PFSK-1 (cell line): ENCODE results near the gene CYP2A6.

Experiments
- FOXP2 ChIP-seq: optimal IDR thresholded peaks from 2 replicates; pipeline ENCODE3; 2011; ENCODE audit warnings: borderline replicate concordance, control low read depth, inconsistent platforms; ENCODE audit not compliant: insufficient read depth; ENCODE audit errors: extremely low read length, extremely low read depth
- POLR2AphosphoS5 ChIP-seq: IDR thresholded peaks from 2 replicates; pipeline ENCODE4 v1.6.1; 2012; ENCODE audit warnings: low read depth, mild to moderate bottlenecking, control low read depth, low read length, moderate library complexity
- SIN3A ChIP-seq: IDR thresholded peaks from 2 replicates; pipeline ENCODE4 v1.6.1; 2012; ENCODE audit warnings: mild to moderate bottlenecking, low read length, moderate library complexity, borderline replicate concordance; ENCODE audit not compliant: insufficient read depth
- TAF1 ChIP-seq: IDR thresholded peaks from 2 replicates; pipeline ENCODE4 v1.6.1; 2012; ENCODE audit warnings: low read length, control low read depth, borderline replicate concordance; ENCODE audit not compliant: insufficient read depth
- TF ChIP-seq, protein P1 (sequence below), 2 experiments: IDR thresholded peaks; 2 replicates each; pipeline versions ENCODE4 v1.6.1 to v1.8.0; 2011 to 2012; ENCODE audit warnings: low read depth in 2 of 2, low read length in 2 of 2, control low read depth in 1 of 2, inconsistent platforms in 1 of 2, mild to moderate bottlenecking in 1 of 2, moderate library complexity in 1 of 2; ENCODE audit not compliant: insufficient read depth in 1 of 2

DNA sequence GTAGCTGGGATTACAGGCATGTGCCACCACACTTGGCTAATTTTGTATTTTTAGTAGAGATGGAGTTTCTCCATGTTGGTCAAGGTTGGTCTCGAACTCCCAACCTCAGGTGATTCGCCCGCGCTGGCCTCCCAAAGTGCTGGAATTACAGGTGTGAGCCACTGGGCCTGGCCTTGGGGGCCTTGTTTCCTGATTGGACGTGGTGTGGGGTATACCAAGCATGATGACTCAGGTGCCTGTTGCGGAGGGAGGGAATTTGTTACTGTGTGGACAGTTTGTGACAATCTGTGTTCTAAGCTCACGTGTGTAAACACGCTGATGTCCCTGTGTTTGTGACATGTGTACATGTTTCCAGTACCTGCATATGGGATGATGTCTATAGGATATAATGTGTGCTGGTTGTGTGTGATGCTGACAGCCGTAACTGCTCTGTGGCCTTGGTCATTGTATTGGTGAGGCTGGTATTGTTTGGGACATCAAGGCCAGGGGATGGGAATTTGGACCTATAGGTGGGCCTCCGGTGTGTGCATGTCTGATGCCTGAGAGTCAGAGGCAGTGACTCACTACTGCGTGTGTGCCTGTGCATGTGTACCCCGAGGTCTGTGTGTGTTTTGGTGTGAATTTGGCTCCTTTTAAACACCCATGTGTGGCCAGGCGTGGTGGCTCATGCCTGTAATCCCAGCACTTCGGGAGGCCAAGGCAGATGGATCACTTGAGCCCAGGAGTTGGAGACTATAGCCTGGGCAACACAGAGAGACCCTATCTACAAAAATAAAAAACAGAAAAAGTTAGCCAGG, 52.9 kb downstream of the CYP2A6 start:
- TF ChIP-seq, protein P1, sequence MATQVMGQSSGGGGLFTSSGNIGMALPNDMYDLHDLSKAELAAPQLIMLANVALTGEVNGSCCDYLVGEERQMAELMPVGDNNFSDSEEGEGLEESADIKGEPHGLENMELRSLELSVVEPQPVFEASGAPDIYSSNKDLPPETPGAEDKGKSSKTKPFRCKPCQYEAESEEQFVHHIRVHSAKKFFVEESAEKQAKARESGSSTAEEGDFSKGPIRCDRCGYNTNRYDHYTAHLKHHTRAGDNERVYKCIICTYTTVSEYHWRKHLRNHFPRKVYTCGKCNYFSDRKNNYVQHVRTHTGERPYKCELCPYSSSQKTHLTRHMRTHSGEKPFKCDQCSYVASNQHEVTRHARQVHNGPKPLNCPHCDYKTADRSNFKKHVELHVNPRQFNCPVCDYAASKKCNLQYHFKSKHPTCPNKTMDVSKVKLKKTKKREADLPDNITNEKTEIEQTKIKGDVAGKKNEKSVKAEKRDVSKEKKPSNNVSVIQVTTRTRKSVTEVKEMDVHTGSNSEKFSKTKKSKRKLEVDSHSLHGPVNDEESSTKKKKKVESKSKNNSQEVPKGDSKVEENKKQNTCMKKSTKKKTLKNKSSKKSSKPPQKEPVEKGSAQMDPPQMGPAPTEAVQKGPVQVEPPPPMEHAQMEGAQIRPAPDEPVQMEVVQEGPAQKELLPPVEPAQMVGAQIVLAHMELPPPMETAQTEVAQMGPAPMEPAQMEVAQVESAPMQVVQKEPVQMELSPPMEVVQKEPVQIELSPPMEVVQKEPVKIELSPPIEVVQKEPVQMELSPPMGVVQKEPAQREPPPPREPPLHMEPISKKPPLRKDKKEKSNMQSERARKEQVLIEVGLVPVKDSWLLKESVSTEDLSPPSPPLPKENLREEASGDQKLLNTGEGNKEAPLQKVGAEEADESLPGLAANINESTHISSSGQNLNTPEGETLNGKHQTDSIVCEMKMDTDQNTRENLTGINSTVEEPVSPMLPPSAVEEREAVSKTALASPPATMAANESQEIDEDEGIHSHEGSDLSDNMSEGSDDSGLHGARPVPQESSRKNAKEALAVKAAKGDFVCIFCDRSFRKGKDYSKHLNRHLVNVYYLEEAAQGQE (IDR thresholded peaks at IDR 0.05; ENCODE audit: insufficient read depth in 1 of 2, low read depth in 2 of 2, low read length in 2 of 2) = no peak
- TF ChIP-seq POLR2AphosphoS5 = no peak
- no peak for TF ChIP-seq TAF1
- no peak for TF ChIP-seq FOXP2
- no peak for TF ChIP-seq SIN3A
